Kidney (tissue), 14 donors: ENCODE data around the gene ADAP2. TPM values are rescaled to one million over a fixed set of nuclear protein-coding genes. Genes with fewer than 3 reads are reported as not detected.

Experiments used
- DNase-seq, 5 donors: peaks; one replicate each; pipeline ENCODE4 v3.0.0-alpha.2; 2013 to 2020
- FAIRE-seq: peaks from 2 replicates; lab custom pipeline; 2012; peaks lifted over from hg19 to GRCh38; lab: Jason Lieb, UNC
- H3K27ac ChIP-seq, 2 donors: one replicate each; pipeline ENCODE4 v1.7.0; 2013; ENCODE audit warnings: low read depth in 2 of 2, low read length in 2 of 2, inconsistent platforms in 1 of 2
- H3K27me3 ChIP-seq: one replicate; pipeline ENCODE4 v1.7.1; 2013; ENCODE audit warnings: low read length, inconsistent platforms; ENCODE audit not compliant: control insufficient read depth, insufficient read depth
- H3K36me3 ChIP-seq, 3 donors: one replicate each; pipeline versions ENCODE4 v1.7.0 to v1.7.1; 2013; ENCODE audit warnings: low read length in 3 of 3, control low read depth in 1 of 3, inconsistent platforms in 1 of 3; ENCODE audit not compliant: insufficient read depth in 3 of 3, control insufficient read depth in 2 of 3
- H3K4me1 ChIP-seq, 3 donors: one replicate each; pipeline versions ENCODE4 v1.7.0 to v1.7.1; 2013; ENCODE audit warnings: low read length in 3 of 3, inconsistent platforms in 1 of 3, low read depth in 1 of 3; ENCODE audit not compliant: control insufficient read depth in 2 of 3, insufficient read depth in 2 of 3
- H3K4me3 ChIP-seq, 3 donors: one replicate each; pipeline versions ENCODE4 v1.7.0 to v1.8.1; 2013; ENCODE audit warnings: low read length in 3 of 3, control low read depth in 1 of 3, inconsistent platforms in 1 of 3
- H3K9ac ChIP-seq, 3 donors: one replicate each; pipeline versions ENCODE4 v1.7.0 to v1.7.1; 2013; ENCODE audit warnings: low read length in 3 of 3, control low read depth in 1 of 3, inconsistent platforms in 1 of 3
- H3K9me3 ChIP-seq, 3 donors: one replicate each; pipeline versions ENCODE4 v1.7.0 to v1.7.1; 2013; ENCODE audit warnings: low read length in 3 of 3, control low read depth in 1 of 3, inconsistent platforms in 1 of 3; ENCODE audit not compliant: control insufficient read depth in 2 of 3, insufficient read depth in 1 of 3
- CTCF ChIP-seq: IDR thresholded peaks from 3 replicates; pipeline ENCODE4 v1.5.1; 2012; ENCODE audit warnings: mild to moderate bottlenecking, moderate library complexity, borderline replicate concordance; ENCODE audit not compliant: insufficient read depth; ENCODE audit errors: extremely low read depth
- intact Hi-C: fragments of 100-400 bp; cut with DNase I; formaldehyde crosslinking; loops from one replicate; pipeline ENCODE4 v1.11.1; 2022
- polyA plus RNA-seq: library from polyadenylated mRNA; stranded (reverse); fragments of 350-450 nt; fragmentation: Illumina TruSeq; extraction: RNeasy Lipid Tissue Mini Kit (QIAGEN cat#74804); gene quantifications from one replicate; pipeline ENCODE4 v1.2.3, GENCODE V29; 2014; ENCODE audit warnings: low read depth, low replicate concordance; ENCODE audit not compliant: insufficient read depth
- total RNA-seq: library from RNA; stranded (reverse); fragmentation: NEBNext Ultra II Directional; extraction: Animal tissue kit (Norgen Biotek cat#: 25700); gene quantifications from one replicate; pipeline ENCODE4 v1.2.1, GENCODE V29; 2021
- donor health status: control.
- donor health status: control.
- donor health status: control.
- donor health status: control.
- donor health status: control.
- donor health status: DM: yes; HTN: yes; CAD: no.
- donor health status: Normal renal cell carcinoma (clear cell type).

Gene ADAP2
- total and polyA plus RNA-seq, 2 donors from 2014 or later, result 6.5 to 24.8 TPM

- intact Hi-C loops, result no loop called here
- FAIRE-seq (peak; percentile 56), DNase-seq (peak; percentile 26 to 87 (median 53))
- Histone ChIP-seq H3K4me1 (peaks cover 0 to 11% (median 0%) of the 10 kb centered on the region in 3 donors), H3K9me3 (no peaks in the 10 kb centered on the region), H3K4me3 (no peak overlapping the region), H3K36me3 (no peaks in the 10 kb centered on the region), H3K27ac (peak overlapping the region in 1 of 2 donors; percentile 47), H3K9ac (no peak overlapping the region), H3K27me3 (no peaks in the 10 kb centered on the region)
- no peak for TF ChIP-seq CTCF
Observed at GRCh38 chr17:30950669-30951399, 29.1 kb downstream of the ADAP2 start.

GRCh38 chr17:30952638-30953393, 31.1 kb downstream of the ADAP2 start:
- no peak for TF ChIP-seq CTCF
- no peak overlapping the region for H3K27ac ChIP-seq
- intact Hi-C loops, result no loop called here
- DNase-seq (peak in 1 of 5 donors; percentile 32), FAIRE-seq (no peak)
- H3K4me3 ChIP-seq, result no peak overlapping the region
- no peak overlapping the region for H3K9ac ChIP-seq
- H3K27me3 ChIP-seq, result no peaks in the 10 kb centered on the region
- no peaks in the 10 kb centered on the region for H3K9me3 ChIP-seq
- peaks cover 0 to 16% (median 0%) of the 10 kb centered on the region in 3 donors for H3K4me1 ChIP-seq
- H3K36me3 ChIP-seq, result no peaks in the 10 kb centered on the region

GRCh38 chr17:30954046-30954830, 32.5 kb downstream of the ADAP2 start:
- DNase-seq (peak in 1 of 5 donors; percentile 63), FAIRE-seq (no peak)
- H3K4me3 ChIP-seq, result no peak overlapping the region
- no peaks in the 10 kb centered on the region for H3K36me3 ChIP-seq
- H3K9ac ChIP-seq, result no peak overlapping the region
- H3K27ac ChIP-seq, result peak overlapping the region in 1 of 2 donors; percentile 28
- no peak for TF ChIP-seq CTCF
- no peaks in the 10 kb centered on the region for H3K27me3 ChIP-seq
- intact Hi-C loops, result no loop called here
- H3K4me1 ChIP-seq, result peaks cover 0 to 16% (median 0%) of the 10 kb centered on the region in 3 donors
- H3K9me3 ChIP-seq, result no peaks in the 10 kb centered on the region
